NT2/D1 (cell line): ENCODE measurements around the gene LRRC18.

Experiments used
- DNase-seq: peaks from one replicate; pipeline ENCODE4 v3.0.0-alpha.2; 2011; ENCODE audit warnings: low read depth, low spot score
- H3K27me3 ChIP-seq: 2 replicates; pipeline ENCODE4 v1.6.0; 2011; ENCODE audit warnings: mild to moderate bottlenecking; ENCODE audit not compliant: insufficient read length, insufficient read depth
- H3K36me3 ChIP-seq: 2 replicates; pipeline ENCODE4 v1.6.1; 2011; ENCODE audit warnings: mild to moderate bottlenecking, low read length, mixed read lengths; ENCODE audit not compliant: insufficient read depth, insufficient read length
- H3K4me1 ChIP-seq: 2 replicates; pipeline ENCODE4 v1.5.1; 2011; ENCODE audit not compliant: insufficient read depth, insufficient read length
- H3K4me3 ChIP-seq: 2 replicates; pipeline ENCODE4 v1.5.1; 2011; ENCODE audit warnings: low read depth; ENCODE audit not compliant: insufficient read length
- H3K9ac ChIP-seq: 2 replicates; pipeline ENCODE4 v1.6.0; 2011; ENCODE audit warnings: low read depth; ENCODE audit not compliant: insufficient read length
- H3K9me3 ChIP-seq: 2 replicates; pipeline ENCODE4 v1.5.1; 2011; ENCODE audit warnings: mild to moderate bottlenecking, low read length; ENCODE audit not compliant: insufficient read depth
- SUZ12 ChIP-seq: IDR thresholded peaks from 2 replicates; pipeline ENCODE4 v1.6.1; 2011; ENCODE audit not compliant: insufficient read length, insufficient read depth; ENCODE audit errors: extremely low read depth
- YY1 ChIP-seq: IDR thresholded peaks from 2 replicates; pipeline ENCODE4 v1.6.1; 2011; ENCODE audit not compliant: insufficient read length, insufficient read depth
- ZNF274 ChIP-seq: IDR thresholded peaks from 2 replicates; pipeline ENCODE4 v1.6.1; 2011; ENCODE audit warnings: mild to moderate bottlenecking, low read depth, low read length

LRRC18 gene

GRCh38 chr10:48884179-48885045 lies 55.2 kb downstream of the LRRC18 start:
- H3K36me3 ChIP-seq, result no peaks in the 10 kb centered on the region
- H3K4me1 ChIP-seq, result no peaks in the 10 kb centered on the region

GRCh38 chr10:48883701-48884100 lies 55.9 kb downstream of the LRRC18 start:
- Histone ChIP-seq H3K9me3 (no peaks in the 10 kb centered on the region), H3K4me3 (no peak overlapping the region), H3K4me1 (no peaks in the 10 kb centered on the region), H3K27me3 (no peaks in the 10 kb centered on the region), H3K36me3 (no peaks in the 10 kb centered on the region), H3K9ac (no peak overlapping the region)
- DNase-seq, result no peak
- TF ChIP-seq ZNF274 (no peak), SUZ12 (no peak), YY1 (no peak)

More at GRCh38 chr10:48884179-48885045, 55.2 kb downstream of the LRRC18 start:
- Histone ChIP-seq H3K9me3 (no peaks in the 10 kb centered on the region), H3K4me3 (no peak overlapping the region), H3K9ac (no peak overlapping the region), H3K27me3 (no peaks in the 10 kb centered on the region)
- TF ChIP-seq ZNF274 (no peak), SUZ12 (no peak), YY1 (no peak)
- no peak for DNase-seq

- Histone ChIP-seq H3K36me3 (no peaks in the 10 kb centered on the region), H3K9me3 (no peaks in the 10 kb centered on the region), H3K9ac (no peak overlapping the region), H3K4me1 (peaks cover 2% of the 10 kb centered on the region), H3K27me3 (no peaks in the 10 kb centered on the region), H3K4me3 (no peak overlapping the region)
- TF ChIP-seq SUZ12 (no peak), ZNF274 (no peak), YY1 (no peak)
- DNase-seq, result no peak
Observed at GRCh38 chr10:48882881-48883280, 56.8 kb downstream of the LRRC18 start.

- no peak overlapping the region for H3K4me3 ChIP-seq
- no peak overlapping the region for H3K9ac ChIP-seq
- H3K9me3 ChIP-seq, result no peaks in the 10 kb centered on the region
- peaks cover 2% of the 10 kb centered on the region for H3K4me1 ChIP-seq
- DNase-seq, result no peak
- H3K36me3 ChIP-seq, result no peaks in the 10 kb centered on the region
- H3K27me3 ChIP-seq, result no peaks in the 10 kb centered on the region
- no peak for TF ChIP-seq ZNF274
- no peak for TF ChIP-seq YY1
- TF ChIP-seq SUZ12, result no peak
Observed at GRCh38 chr10:48881937-48882336, 57.7 kb downstream of the LRRC18 start.

- TF ChIP-seq YY1 (no peak), ZNF274 (no peak), SUZ12 (no peak)
Observed at GRCh38 chr10:48880016-48880705, 59.5 kb downstream of the LRRC18 start.

GRCh38 chr10:48879451-48879850 lies 60.2 kb downstream of the LRRC18 start:
- H3K4me1 ChIP-seq, result peaks cover 2% of the 10 kb centered on the region
- no peak for DNase-seq
- no peaks in the 10 kb centered on the region for H3K27me3 ChIP-seq
- H3K9ac ChIP-seq, result no peak overlapping the region
- no peaks in the 10 kb centered on the region for H3K36me3 ChIP-seq
- no peak overlapping the region for H3K4me3 ChIP-seq
- no peak for TF ChIP-seq SUZ12
- no peak for TF ChIP-seq YY1
- no peak for TF ChIP-seq ZNF274
- no peaks in the 10 kb centered on the region for H3K9me3 ChIP-seq

More at GRCh38 chr10:48880016-48880705, 59.5 kb downstream of the LRRC18 start:
- Histone ChIP-seq H3K4me1 (peaks cover 2% of the 10 kb centered on the region), H3K27me3 (no peaks in the 10 kb centered on the region), H3K36me3 (no peaks in the 10 kb centered on the region), H3K9ac (no peak overlapping the region), H3K9me3 (no peaks in the 10 kb centered on the region), H3K4me3 (no peak overlapping the region)
- no peak for DNase-seq

GRCh38 chr10:48878091-48878490 lies 61.5 kb downstream of the LRRC18 start:
- no peak for DNase-seq
- Histone ChIP-seq H3K36me3 (no peaks in the 10 kb centered on the region), H3K4me3 (no peak overlapping the region)

More at GRCh38 chr10:48878091-48878490, 61.5 kb downstream of the LRRC18 start:
- Histone ChIP-seq H3K4me1 (peaks cover 2% of the 10 kb centered on the region), H3K27me3 (no peaks in the 10 kb centered on the region), H3K9ac (no peak overlapping the region), H3K9me3 (no peaks in the 10 kb centered on the region)
- TF ChIP-seq YY1 (no peak), SUZ12 (no peak), ZNF274 (no peak)
